ENCODE measurements around the gene ANTXR2. TPM values are rescaled to one million over a fixed set of nuclear protein-coding genes. Genes with fewer than 3 reads are reported as not detected.

The ANTXR2 gene
- total RNA-seq, 5 donors from 2014 or later (not counting 1 experiment from before 2014, with no cell fraction given), result 45.1 to 64.3 (median 48.2) TPM

DNA sequence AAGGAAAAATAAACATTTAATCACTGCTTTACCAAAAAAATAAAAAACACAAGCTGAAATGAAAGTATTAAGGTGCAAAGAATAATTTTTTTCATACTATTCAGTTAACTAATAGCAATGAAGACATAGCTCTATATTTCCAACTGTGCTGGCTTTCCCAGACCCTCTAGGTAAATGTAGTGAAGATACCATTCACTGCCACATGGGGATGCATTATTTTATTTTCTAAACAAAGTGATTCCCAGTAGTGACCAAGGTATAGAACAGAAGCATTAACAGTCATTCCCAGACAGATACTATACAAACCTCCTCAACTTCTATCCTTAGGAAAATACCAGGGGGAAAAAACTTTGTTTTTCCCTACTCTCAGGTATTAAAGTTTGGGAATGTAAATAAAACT, 39.4 kb downstream of the ANTXR2 start:
- Histone ChIP-seq H3K9me3 (no peaks in the 10 kb centered on the region), H3K4me3 (ENCODE audit: control insufficient read depth in 1 of 2, extremely low read depth in 1 of 2, low read length in 1 of 2) (no peak overlapping the region), H3K27ac (ENCODE audit: low read length) (no peak overlapping the region), H3K27me3 (replicated peaks in 1 of 2; ENCODE audit: control insufficient read depth in 2 of 2, extremely low read depth in 1 of 2, insufficient read depth in 2 of 2, low read length in 1 of 2) (no peaks in the 10 kb centered on the region), H3K4me1 (ENCODE audit: control insufficient read depth in 1 of 2, extremely low read depth in 1 of 2, insufficient read depth in 2 of 2, low read length in 2 of 2) (peaks cover 3 to 16% of the 10 kb centered on the region in 2 experiments), H3K36me3 (ENCODE audit: control insufficient read depth in 2 of 2, extremely low read depth in 1 of 2, insufficient read depth in 1 of 2, low read length in 1 of 2) (peaks cover 0 to 9% of the 10 kb centered on the region in 2 donors)
- Mint-ChIP-seq H3K27me3 (no peaks in the 10 kb centered on the region), H3K4me1 (peaks cover 27 to 35% (median 27%) of the 10 kb centered on the region in 3 donors), H3K27ac (no peak overlapping the region), H3K36me3 (peaks cover 29% of the 10 kb centered on the region), H3K4me3 (no peak overlapping the region), H3K9me3 (no peaks in the 10 kb centered on the region)
- DNase-seq (no peak), ATAC-seq (replicated peaks in 1 of 4) (no peak)
- ChIA-PET POLR2A (no interaction called here), CTCF (interaction anchor here in 1 of 2 donors (0.9 kb wide), 1 partner anchor 26 kb away, joined by 3 read pairs; no protein-coding TSS in a partner anchor)

DNA sequence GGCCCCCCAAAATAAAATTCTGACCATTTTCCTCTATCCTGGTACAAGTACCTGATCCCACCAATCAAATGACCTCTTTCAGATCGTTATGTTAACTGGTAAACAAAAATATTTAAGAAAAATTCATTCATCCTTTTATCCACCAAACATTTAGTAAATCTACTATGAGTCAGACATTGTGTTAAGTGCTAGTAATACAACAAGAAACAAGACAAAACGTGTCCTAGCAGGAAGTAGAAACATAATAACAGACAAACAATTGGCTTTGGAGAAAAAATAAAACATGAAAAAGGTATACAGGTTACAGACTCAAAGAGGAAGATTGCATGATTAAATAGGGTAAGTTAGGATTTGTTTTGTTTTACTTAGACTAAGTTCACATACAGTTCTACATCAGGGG, 43.7 kb downstream of the ANTXR2 start:
- POLR2A ChIA-PET, result no interaction called here
- no peak overlapping the region for H3K27ac ChIP-seq (ENCODE audit: low read length)

DNA sequence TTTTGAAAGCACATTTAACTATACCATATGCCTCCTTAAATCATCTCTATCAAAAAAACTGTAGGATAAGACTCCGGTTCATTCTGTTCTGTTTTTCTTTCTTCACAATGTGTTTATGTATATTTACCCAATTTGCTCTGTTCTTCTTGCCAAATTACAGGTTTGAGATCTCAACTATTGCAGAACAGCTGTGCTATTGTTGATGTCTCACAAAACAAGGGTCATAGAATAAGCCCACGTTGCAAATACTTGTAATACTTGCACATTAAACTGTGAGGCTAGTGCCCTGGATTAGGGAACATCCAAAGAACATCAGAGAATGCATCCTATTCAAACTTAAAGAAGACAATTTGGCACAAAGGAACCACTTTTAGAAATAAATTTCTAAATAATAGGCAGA, 45.4 kb downstream of the ANTXR2 start:
- POLR2A ChIA-PET, result no interaction called here
- peaks cover 0 to 2% (median 2%) of the 10 kb centered on the region in 3 donors for H3K4me1 Mint-ChIP-seq
- WGBS (ENCODE audit: insufficient coverage), result 84% methylated on average over 2 of the region's 2 CpGs
- no peaks in the 10 kb centered on the region for H3K9me3 Mint-ChIP-seq
- Histone ChIP-seq H3K4me1 (ENCODE audit: control insufficient read depth in 1 of 2, extremely low read depth in 1 of 2, insufficient read depth in 2 of 2, low read length in 2 of 2) (no peaks in the 10 kb centered on the region), H3K27me3 (replicated peaks in 1 of 2; ENCODE audit: control insufficient read depth in 2 of 2, extremely low read depth in 1 of 2, insufficient read depth in 2 of 2, low read length in 1 of 2) (no peaks in the 10 kb centered on the region), H3K9me3 (no peaks in the 10 kb centered on the region), H3K27ac (ENCODE audit: low read length) (no peak overlapping the region), H3K36me3 (ENCODE audit: control insufficient read depth in 2 of 2, extremely low read depth in 1 of 2, insufficient read depth in 1 of 2, low read length in 1 of 2) (peaks cover 0 to 30% of the 10 kb centered on the region in 2 donors), H3K4me3 (ENCODE audit: control insufficient read depth in 1 of 2, extremely low read depth in 1 of 2, low read length in 1 of 2) (no peak overlapping the region)
- CTCF ChIA-PET, result no interaction called here
- ATAC-seq (replicated peaks in 1 of 4) (no peak), DNase-seq (no peak)
- no peaks in the 10 kb centered on the region for H3K27me3 Mint-ChIP-seq
- H3K36me3 Mint-ChIP-seq, result peaks cover 33% of the 10 kb centered on the region
- H3K4me3 Mint-ChIP-seq, result no peak overlapping the region
- no peak overlapping the region for H3K27ac Mint-ChIP-seq

More for the DNA sequence above, 43.7 kb downstream of the ANTXR2 start:
- Mint-ChIP-seq H3K4me1 (peaks cover 2 to 6% (median 4%) of the 10 kb centered on the region in 3 donors), H3K36me3 (peaks cover 37% of the 10 kb centered on the region), H3K27me3 (no peaks in the 10 kb centered on the region), H3K9me3 (no peaks in the 10 kb centered on the region), H3K27ac (no peak overlapping the region), H3K4me3 (no peak overlapping the region)
- Histone ChIP-seq H3K4me3 (ENCODE audit: control insufficient read depth in 1 of 2, extremely low read depth in 1 of 2, low read length in 1 of 2) (no peak overlapping the region), H3K9me3 (no peaks in the 10 kb centered on the region), H3K27me3 (replicated peaks in 1 of 2; ENCODE audit: control insufficient read depth in 2 of 2, extremely low read depth in 1 of 2, insufficient read depth in 2 of 2, low read length in 1 of 2) (no peaks in the 10 kb centered on the region), H3K36me3 (ENCODE audit: control insufficient read depth in 2 of 2, extremely low read depth in 1 of 2, insufficient read depth in 1 of 2, low read length in 1 of 2) (peaks cover 0 to 22% of the 10 kb centered on the region in 2 donors), H3K4me1 (ENCODE audit: control insufficient read depth in 1 of 2, extremely low read depth in 1 of 2, insufficient read depth in 2 of 2, low read length in 2 of 2) (no peaks in the 10 kb centered on the region)
- ATAC-seq (replicated peaks in 1 of 4), result no peak
- DNase-seq, result no peak
- WGBS (ENCODE audit: insufficient coverage), result no CpG with 5 or more reads among the region's 2 CpGs
- CTCF ChIA-PET, result no interaction called here

- ChIA-PET POLR2A (no interaction called here), CTCF (no interaction called here)
- H3K4me3 ChIP-seq (ENCODE audit: control insufficient read depth in 1 of 2, extremely low read depth in 1 of 2, low read length in 1 of 2), result no peak overlapping the region
- H3K4me3 Mint-ChIP-seq, result no peak overlapping the region
- H3K9me3 Mint-ChIP-seq, result no peaks in the 10 kb centered on the region
- H3K27ac Mint-ChIP-seq, result no peak overlapping the region
- no CpG with 5 or more reads among the region's 4 CpGs for whole genome bisulfite sequencing (ENCODE audit: insufficient coverage)
- DNase-seq, result no peak
- H3K4me1 Mint-ChIP-seq, result peaks cover 0 to 6% (median 5%) of the 10 kb centered on the region in 3 donors
- ATAC-seq (replicated peaks in 1 of 4), result no peak
- H3K27ac ChIP-seq (ENCODE audit: low read length), result no peak overlapping the region
- H3K9me3 ChIP-seq, result no peaks in the 10 kb centered on the region
- peaks cover 42% of the 10 kb centered on the region for H3K36me3 Mint-ChIP-seq
- H3K27me3 Mint-ChIP-seq, result no peaks in the 10 kb centered on the region
- H3K27me3 ChIP-seq (replicated peaks in 1 of 2; ENCODE audit: control insufficient read depth in 2 of 2, extremely low read depth in 1 of 2, insufficient read depth in 2 of 2, low read length in 1 of 2), result no peaks in the 10 kb centered on the region
- peaks cover 0 to 30% of the 10 kb centered on the region in 2 donors for H3K36me3 ChIP-seq (ENCODE audit: control insufficient read depth in 2 of 2, extremely low read depth in 1 of 2, insufficient read depth in 1 of 2, low read length in 1 of 2)
- H3K4me1 ChIP-seq (ENCODE audit: control insufficient read depth in 1 of 2, extremely low read depth in 1 of 2, insufficient read depth in 2 of 2, low read length in 2 of 2), result no peaks in the 10 kb centered on the region
Observed at GRCh38 chr4:80026100-80026499, 46.9 kb downstream of the ANTXR2 start.

DNA sequence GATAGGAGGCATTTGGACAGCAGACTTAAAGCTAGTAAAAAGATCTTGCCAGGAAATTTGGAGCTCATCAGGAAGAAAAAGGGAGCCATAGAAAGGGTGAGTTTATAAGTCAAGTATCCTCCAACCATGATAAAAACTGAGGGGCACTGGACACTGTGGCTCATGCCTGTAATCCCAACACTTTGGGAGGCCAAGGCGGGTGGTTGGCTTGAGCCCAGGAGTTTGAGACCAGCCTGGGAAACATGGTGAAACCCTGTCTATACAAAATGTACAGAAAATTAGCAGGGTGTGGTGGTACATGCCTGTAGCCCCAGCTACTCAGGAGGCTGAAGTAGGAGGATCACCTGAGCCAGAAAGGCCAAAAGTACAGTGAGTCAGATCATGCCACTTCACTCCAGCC, 48.7 kb downstream of the ANTXR2 start:
- no peaks in the 10 kb centered on the region for H3K9me3 Mint-ChIP-seq
- no peak for ATAC-seq (replicated peaks in 1 of 4)
- CTCF ChIA-PET, result no interaction called here
- Histone ChIP-seq H3K4me1 (ENCODE audit: control insufficient read depth in 1 of 2, extremely low read depth in 1 of 2, insufficient read depth in 2 of 2, low read length in 2 of 2) (no peaks in the 10 kb centered on the region), H3K27ac (ENCODE audit: low read length) (no peak overlapping the region), H3K4me3 (ENCODE audit: control insufficient read depth in 1 of 2, extremely low read depth in 1 of 2, low read length in 1 of 2) (no peak overlapping the region), H3K9me3 (no peaks in the 10 kb centered on the region), H3K36me3 (ENCODE audit: control insufficient read depth in 2 of 2, extremely low read depth in 1 of 2, insufficient read depth in 1 of 2, low read length in 1 of 2) (peaks cover 0 to 29% of the 10 kb centered on the region in 2 donors), H3K27me3 (replicated peaks in 1 of 2; ENCODE audit: control insufficient read depth in 2 of 2, extremely low read depth in 1 of 2, insufficient read depth in 2 of 2, low read length in 1 of 2) (no peaks in the 10 kb centered on the region)
- H3K27me3 Mint-ChIP-seq, result no peaks in the 10 kb centered on the region
- peaks cover 37% of the 10 kb centered on the region for H3K36me3 Mint-ChIP-seq
- H3K4me1 Mint-ChIP-seq, result peaks cover 0 to 6% (median 5%) of the 10 kb centered on the region in 3 donors
- no peak overlapping the region for H3K27ac Mint-ChIP-seq
- no peak for DNase-seq
- POLR2A ChIA-PET, result no interaction called here
- no peak overlapping the region for H3K4me3 Mint-ChIP-seq
- no CpG with 5 or more reads among the region's 1 CpG for WGBS (ENCODE audit: insufficient coverage)

GRCh38 chr4:80022282-80022681, 50.7 kb downstream of the ANTXR2 start:
- no peaks in the 10 kb centered on the region for H3K27me3 Mint-ChIP-seq
- peaks cover 41% of the 10 kb centered on the region for H3K36me3 Mint-ChIP-seq
- ChIA-PET POLR2A (interaction anchor here (0.6 to 0.7 kb wide), 2 partner anchors 17 to 84 kb away, joined by 3 read pairs; no protein-coding TSS in a partner anchor), CTCF (interaction anchor here in 1 of 2 donors (1.2 kb wide), 1 partner anchor 1069 kb away, joined by 3 read pairs; no protein-coding TSS in a partner anchor)
- Histone ChIP-seq H3K36me3 (ENCODE audit: control insufficient read depth in 2 of 2, extremely low read depth in 1 of 2, insufficient read depth in 1 of 2, low read length in 1 of 2) (peaks cover 0 to 20% of the 10 kb centered on the region in 2 donors), H3K4me1 (ENCODE audit: control insufficient read depth in 1 of 2, extremely low read depth in 1 of 2, insufficient read depth in 2 of 2, low read length in 2 of 2) (peaks cover under 1 to 7% of the 10 kb centered on the region in 2 experiments), H3K4me3 (ENCODE audit: control insufficient read depth in 1 of 2, extremely low read depth in 1 of 2, low read length in 1 of 2) (no peak overlapping the region), H3K9me3 (no peaks in the 10 kb centered on the region), H3K27me3 (replicated peaks in 1 of 2; ENCODE audit: control insufficient read depth in 2 of 2, extremely low read depth in 1 of 2, insufficient read depth in 2 of 2, low read length in 1 of 2) (no peaks in the 10 kb centered on the region), H3K27ac (ENCODE audit: low read length) (no peak overlapping the region)
- WGBS (ENCODE audit: insufficient coverage), result no CpG with 5 or more reads among the region's 3 CpGs
- no peak overlapping the region for H3K4me3 Mint-ChIP-seq
- no peak for ATAC-seq (replicated peaks in 1 of 4)
- no peak for DNase-seq
- peaks cover 0 to 6% (median 5%) of the 10 kb centered on the region in 3 donors for H3K4me1 Mint-ChIP-seq
- no peaks in the 10 kb centered on the region for H3K9me3 Mint-ChIP-seq
- no peak overlapping the region for H3K27ac Mint-ChIP-seq

Data from T-cell (primary cell).